K562 (cell line): Measurements from ENCODE around the gene PDE6D. TPM values are rescaled to one million over a fixed set of nuclear protein-coding genes. Genes with fewer than 3 reads are reported as not detected.

Experiments
- ARID1B ChIP-seq: fragments of 450-650 bp; IDR thresholded peaks from 2 replicates; pipeline ENCODE4 v1.6.1; 2016; ENCODE audit warnings: antibody characterized with exemption, mild to moderate bottlenecking, inconsistent platforms
- FOXA1 ChIP-seq: fragments of 450-650 bp; IDR thresholded peaks from 2 replicates; pipeline ENCODE4 v1.6.1; 2016; ENCODE audit warnings: mild to moderate bottlenecking, borderline replicate concordance
- GTF2A2 ChIP-seq: IDR thresholded peaks from 2 replicates; pipeline ENCODE4 v1.6.1; 2016; ENCODE audit warnings: mild to moderate bottlenecking, missing genetic modification characterization, missing compliant biosample characterization
- REST ChIP-seq, 2 experiments: fragments of 450-650 bp; formaldehyde crosslinking in 1 of 2; IDR thresholded peaks; 2 replicates each; pipeline versions ENCODE4 v1.4.0 to v1.6.1; 2014 to 2020; ENCODE audit warnings: mild to moderate bottlenecking in 2 of 2, borderline replicate concordance in 1 of 2, low read depth in 1 of 2
- SP1 ChIP-seq: sonication (generic); formaldehyde crosslinking; IDR thresholded peaks from 2 replicates; pipeline ENCODE4 v1.8.1; 2022; ENCODE audit warnings: mild to moderate bottlenecking, missing genetic modification reagents
- YY1 ChIP-seq, 3 experiments: IDR thresholded peaks; 2 replicates each; pipeline ENCODE4 v1.6.1; 2011; ENCODE audit warnings: low read length in 2 of 3, mild to moderate bottlenecking in 2 of 3, moderate library complexity in 2 of 3, borderline replicate concordance in 1 of 3, control low read depth in 1 of 3, low read depth in 1 of 3; ENCODE audit not compliant: insufficient read depth in 3 of 3, insufficient replicate concordance in 2 of 3, control insufficient read depth in 1 of 3, insufficient read length in 1 of 3; ENCODE audit errors: extremely low read depth in 1 of 3
- ZFP91 ChIP-seq: sonication (generic); formaldehyde crosslinking; IDR thresholded peaks from 2 replicates; pipeline ENCODE4 v1.8.0; 2022; ENCODE audit warnings: mild to moderate bottlenecking, missing genetic modification reagents
- ZNF592 ChIP-seq: fragments of 450-650 bp; IDR thresholded peaks from 2 replicates; pipeline ENCODE4 v1.6.1; 2017; ENCODE audit warnings: antibody characterized with exemption, mild to moderate bottlenecking
- polyA plus RNA-seq, 8 experiments: library from polyadenylated mRNA; depleted of rRNA in 4 of 8; stranded (reverse) in 5 of 8; unstranded in 3 of 8; fragments of >200 nt; fragmentation: Nextera tagmentation in 2 of 8; fragmentation: Illumina TruSeq in 1 of 8; extraction: Ambion mirVana in 2 of 8; extraction: Trizol in 1 of 8; gene quantifications; 2 replicates each; pipeline versions ENCODE4 v1.2.1 to v1.2.3, GENCODE V29; 2011 to 2014; ENCODE audit warnings: inconsistent platforms in 1 of 8, missing spikeins in 1 of 8
- total RNA-seq, 7 experiments: library from RNA; depleted of rRNA in 6 of 7; stranded (reverse); fragments of >200 nt in 6 of 7; fragmentation: Illumina TruSeq in 2 of 7; extraction: Trizol in 2 of 7; gene quantifications; 2 replicates each; pipeline versions ENCODE4 v1.2.1 to v1.2.3, GENCODE V29; 2011 to 2021; ENCODE audit warnings: low replicate concordance in 1 of 7

The PDE6D gene
- total and polyA plus RNA-seq, 9 of the 15 experiments (the other 6 are each of a cell fraction or from before 2014, with no cell fraction given), result 0.65 to 11.6 (median 7.0) TPM

- TF ChIP-seq ZFP91 (CRISPR knock-in tag) (peak; percentile 94), REST (IDR thresholded peaks at IDR 0.05; ENCODE audit: borderline replicate concordance) (peak; percentile 28), REST (CRISPR knock-in tag; IDR thresholded peaks at IDR 0.05; ENCODE audit: low read depth) (0 out of 2 replicates have a peak, but pooled peaks have one; percentile 8), YY1 (IDR thresholded peaks at IDR 0.05; ENCODE audit: borderline replicate concordance in 1 of 3, control insufficient read depth in 1 of 3, extremely low read depth in 1 of 3, insufficient read depth in 3 of 3, insufficient read length in 1 of 3, insufficient replicate concordance in 2 of 3, low read depth in 1 of 3, low read length in 2 of 3) (peak in 2 of 3 experiments; percentile 40 to 65), ZNF592 (peak; percentile 59), ARID1B (no peak), FOXA1 (no peak), SP1 (CRISPR knock-in tag) (peak; percentile 69), GTF2A2 (tag) (0 out of 2 replicates have a peak, but pooled peaks have one; percentile 36)
Observed at GRCh38 chr2:231707927-231708772, 72.9 kb downstream of the PDE6D start, which contains the start of gene PTMA (continued).
